Measurements from ENCODE around the gene TNRC6A.
"Not testable (repeated sequence)": the region's sequence is repeated elsewhere in the genome, so short reads cannot be mapped to it uniquely, and the experiment has no call there.

The TNRC6A gene

DNA sequence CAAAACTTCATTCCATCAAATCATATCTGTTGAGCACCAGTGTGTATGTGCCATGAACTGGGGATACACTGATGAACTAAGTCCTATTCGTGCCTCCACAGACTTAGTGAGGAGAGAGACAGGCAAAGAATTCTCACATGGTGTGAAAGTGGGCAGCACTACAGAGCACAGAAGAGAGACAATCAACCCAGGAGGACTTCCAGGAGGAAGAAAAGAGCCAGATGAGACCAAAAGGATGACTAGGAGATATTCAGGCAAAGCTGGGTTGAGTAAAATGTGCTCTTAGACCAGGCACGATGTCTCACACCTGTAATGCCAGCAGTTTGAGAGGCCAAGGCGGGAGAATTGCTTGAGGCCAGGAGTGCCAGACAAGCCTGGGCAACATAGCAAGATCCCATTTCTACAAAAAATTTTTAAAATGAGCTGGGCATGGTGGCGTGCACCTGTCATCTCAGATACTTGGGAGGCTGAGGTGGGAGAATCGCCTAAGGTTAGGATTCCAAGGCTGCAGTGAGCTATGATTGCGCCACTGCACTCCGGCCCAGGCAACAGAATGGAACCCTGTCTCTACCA lies 30.2 kb upstream of the TNRC6A start:
- H3K9me3 ChIP-seq (ENCODE audit: insufficient read depth, low read length) = no peaks in the 10 kb centered on the region
- H3K27me3 ChIP-seq (ENCODE audit: low read length) = no peaks in the 10 kb centered on the region
- TF ChIP-seq, protein P1, sequence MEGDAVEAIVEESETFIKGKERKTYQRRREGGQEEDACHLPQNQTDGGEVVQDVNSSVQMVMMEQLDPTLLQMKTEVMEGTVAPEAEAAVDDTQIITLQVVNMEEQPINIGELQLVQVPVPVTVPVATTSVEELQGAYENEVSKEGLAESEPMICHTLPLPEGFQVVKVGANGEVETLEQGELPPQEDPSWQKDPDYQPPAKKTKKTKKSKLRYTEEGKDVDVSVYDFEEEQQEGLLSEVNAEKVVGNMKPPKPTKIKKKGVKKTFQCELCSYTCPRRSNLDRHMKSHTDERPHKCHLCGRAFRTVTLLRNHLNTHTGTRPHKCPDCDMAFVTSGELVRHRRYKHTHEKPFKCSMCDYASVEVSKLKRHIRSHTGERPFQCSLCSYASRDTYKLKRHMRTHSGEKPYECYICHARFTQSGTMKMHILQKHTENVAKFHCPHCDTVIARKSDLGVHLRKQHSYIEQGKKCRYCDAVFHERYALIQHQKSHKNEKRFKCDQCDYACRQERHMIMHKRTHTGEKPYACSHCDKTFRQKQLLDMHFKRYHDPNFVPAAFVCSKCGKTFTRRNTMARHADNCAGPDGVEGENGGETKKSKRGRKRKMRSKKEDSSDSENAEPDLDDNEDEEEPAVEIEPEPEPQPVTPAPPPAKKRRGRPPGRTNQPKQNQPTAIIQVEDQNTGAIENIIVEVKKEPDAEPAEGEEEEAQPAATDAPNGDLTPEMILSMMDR (IDR thresholded peaks at IDR 0.05; ENCODE audit: insufficient read depth, low read length, poor library complexity, severe bottlenecking) = no peak
- TF ChIP-seq EZH2phosphoT487 (conservative IDR thresholded peaks at IDR 0.05; ENCODE audit: low read length) = no peak
- H3K9me2 ChIP-seq (replicated peaks; ENCODE audit: insufficient read depth, low read length) = no peaks in the 10 kb centered on the region
- no peaks in the 10 kb centered on the region for H3K79me2 ChIP-seq (ENCODE audit: insufficient read depth, low read length)
- H3K4me2 ChIP-seq (ENCODE audit: low read depth, low read length, poor library complexity, severe bottlenecking) = no peak overlapping the region
- no peak overlapping the region for H2AFZ ChIP-seq (ENCODE audit: low read depth, low read length, severe bottlenecking)
- H3F3A ChIP-seq (ENCODE audit: insufficient read depth) = no peaks in the 10 kb centered on the region
- H3K36me3 ChIP-seq (ENCODE audit: low read length) = no peaks in the 10 kb centered on the region
- no peak overlapping the region for H3K27ac ChIP-seq (ENCODE audit: low read depth, low read length)
- H4K20me1 ChIP-seq (ENCODE audit: low read depth, low read length) = no peaks in the 10 kb centered on the region
- H3K4me3 ChIP-seq (ENCODE audit: insufficient read depth, low read length, poor library complexity, severe bottlenecking) = no peak overlapping the region
- no peak overlapping the region for H3K9ac ChIP-seq (ENCODE audit: low read length)

DNA sequence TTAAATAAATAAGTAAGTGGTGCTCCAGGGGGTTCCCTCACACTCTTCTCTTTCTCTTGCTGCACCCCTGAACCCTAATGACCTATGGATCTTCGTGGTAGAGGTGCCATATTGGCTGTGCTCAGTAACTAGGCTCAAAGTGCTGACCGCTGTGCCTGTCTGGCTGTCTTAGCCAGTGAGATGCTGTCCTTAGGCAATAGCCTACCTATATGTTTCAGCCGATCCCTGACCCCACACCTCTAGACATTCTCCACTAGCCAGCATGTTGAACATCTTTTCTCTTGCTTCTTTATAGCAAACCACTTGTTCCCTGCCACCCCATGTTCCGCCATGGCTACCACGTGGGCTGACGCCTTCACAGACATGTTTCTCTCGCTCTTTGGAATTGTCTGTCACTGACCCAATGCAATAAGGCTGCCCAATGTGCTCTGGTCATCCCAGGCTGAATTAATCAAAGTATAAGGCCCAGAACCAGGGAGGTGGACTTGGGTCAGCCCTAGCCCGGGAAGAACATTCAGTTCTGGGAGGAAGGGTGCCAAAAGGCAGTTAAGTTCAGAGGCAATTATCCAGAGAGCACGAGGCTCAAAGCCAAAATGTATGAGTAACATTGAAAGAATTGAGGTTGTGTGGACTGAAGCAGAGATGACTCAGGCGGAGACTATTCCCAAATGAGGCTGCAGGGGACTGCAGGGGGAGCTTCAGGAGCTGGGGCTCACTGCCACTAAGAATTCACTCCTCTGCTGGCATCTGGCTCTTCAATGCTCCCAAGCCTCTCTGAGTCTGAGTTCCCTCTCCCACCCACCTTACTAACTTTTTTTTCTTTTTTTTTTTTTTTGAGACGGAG lies 28.7 kb upstream of the TNRC6A start:
- Histone ChIP-seq H3K9ac (ENCODE audit: low read length) (no peak overlapping the region), H3K79me2 (ENCODE audit: insufficient read depth, low read length) (no peaks in the 10 kb centered on the region), H3K4me2 (ENCODE audit: low read depth, low read length, poor library complexity, severe bottlenecking) (no peak overlapping the region), H3K9me3 (ENCODE audit: insufficient read depth, low read length) (no peaks in the 10 kb centered on the region), H3K4me3 (ENCODE audit: insufficient read depth, low read length, poor library complexity, severe bottlenecking) (no peak overlapping the region), H3F3A (ENCODE audit: insufficient read depth) (no peaks in the 10 kb centered on the region), H2AFZ (ENCODE audit: low read depth, low read length, severe bottlenecking) (no peak overlapping the region), H3K36me3 (ENCODE audit: low read length) (no peaks in the 10 kb centered on the region), H4K20me1 (ENCODE audit: low read depth, low read length) (no peaks in the 10 kb centered on the region), H3K27ac (ENCODE audit: low read depth, low read length) (no peak overlapping the region), H3K9me2 (replicated peaks; ENCODE audit: insufficient read depth, low read length) (no peaks in the 10 kb centered on the region), H3K27me3 (ENCODE audit: low read length) (no peaks in the 10 kb centered on the region)
- TF ChIP-seq, protein P1 (IDR thresholded peaks at IDR 0.05; ENCODE audit: insufficient read depth, low read length, poor library complexity, severe bottlenecking) = no peak
- TF ChIP-seq EZH2phosphoT487 (conservative IDR thresholded peaks at IDR 0.05; ENCODE audit: low read length) = no peak

DNA sequence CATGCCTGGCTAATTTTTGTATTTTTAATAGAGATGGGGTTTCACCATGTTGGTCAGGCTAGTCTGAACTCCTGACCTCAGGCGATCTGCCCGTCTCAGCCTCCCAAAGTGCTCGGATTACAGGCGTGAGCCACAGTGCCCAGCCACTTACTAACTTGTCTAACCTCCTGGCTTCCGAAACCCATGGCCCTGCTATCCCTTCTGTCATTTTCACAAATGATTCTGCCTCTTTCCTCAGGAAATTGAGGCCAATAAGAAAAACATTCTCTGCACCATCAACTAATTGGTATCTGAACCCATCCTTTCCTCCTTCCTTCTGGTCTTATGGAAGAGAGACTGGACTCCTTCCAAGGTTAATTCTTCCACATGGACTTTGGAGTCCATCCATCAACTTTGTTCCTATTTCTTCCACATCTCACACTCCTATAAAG lies 27.9 kb upstream of the TNRC6A start:
- no peak overlapping the region for H2AFZ ChIP-seq (ENCODE audit: low read depth, low read length, severe bottlenecking)
- no peaks in the 10 kb centered on the region for H3F3A ChIP-seq (ENCODE audit: insufficient read depth)
- H4K20me1 ChIP-seq (ENCODE audit: low read depth, low read length) = no peaks in the 10 kb centered on the region
- H3K4me3 ChIP-seq (ENCODE audit: insufficient read depth, low read length, poor library complexity, severe bottlenecking) = no peak overlapping the region
- no peaks in the 10 kb centered on the region for H3K27me3 ChIP-seq (ENCODE audit: low read length)
- no peaks in the 10 kb centered on the region for H3K79me2 ChIP-seq (ENCODE audit: insufficient read depth, low read length)
- no peaks in the 10 kb centered on the region for H3K9me2 ChIP-seq (replicated peaks; ENCODE audit: insufficient read depth, low read length)
- H3K27ac ChIP-seq (ENCODE audit: low read depth, low read length) = no peak overlapping the region
- TF ChIP-seq, protein P1 (IDR thresholded peaks at IDR 0.05; ENCODE audit: insufficient read depth, low read length, poor library complexity, severe bottlenecking) = no peak
- TF ChIP-seq EZH2phosphoT487 (conservative IDR thresholded peaks at IDR 0.05; ENCODE audit: low read length) = no peak
- H3K9ac ChIP-seq (ENCODE audit: low read length) = no peak overlapping the region
- no peaks in the 10 kb centered on the region for H3K9me3 ChIP-seq (ENCODE audit: insufficient read depth, low read length)
- H3K36me3 ChIP-seq (ENCODE audit: low read length) = no peaks in the 10 kb centered on the region
- H3K4me2 ChIP-seq (ENCODE audit: low read depth, low read length, poor library complexity, severe bottlenecking) = no peak overlapping the region

DNA sequence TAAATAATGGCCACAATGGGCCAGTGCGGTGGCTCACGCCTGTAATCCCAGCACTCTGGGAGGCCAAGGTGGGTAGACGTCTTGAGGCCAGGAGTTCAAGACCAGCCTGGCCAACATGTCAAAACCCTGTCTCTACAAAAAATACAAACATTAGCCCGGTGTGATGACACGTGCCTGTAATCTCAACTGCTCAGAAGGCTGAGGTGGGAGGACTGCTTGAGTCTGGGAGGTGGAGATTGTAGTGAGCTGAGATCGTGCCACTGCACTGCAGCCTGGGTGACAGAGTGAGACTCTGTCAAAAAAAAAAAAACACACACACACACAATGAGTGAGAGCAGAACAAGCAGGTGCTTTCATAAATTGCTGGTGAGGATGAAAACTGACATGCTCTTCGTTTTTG lies 21.7 kb upstream of the TNRC6A start:
- H3K9me2 ChIP-seq (replicated peaks; ENCODE audit: insufficient read depth, low read length); H3K27me3 ChIP-seq (ENCODE audit: low read length); H3K79me2 ChIP-seq (ENCODE audit: insufficient read depth, low read length); H3F3A ChIP-seq (ENCODE audit: insufficient read depth); H4K20me1 ChIP-seq (ENCODE audit: low read depth, low read length); H3K4me2 ChIP-seq (ENCODE audit: low read depth, low read length, poor library complexity, severe bottlenecking); H3K36me3 ChIP-seq (ENCODE audit: low read length); H3K4me3 ChIP-seq (ENCODE audit: insufficient read depth, low read length, poor library complexity, severe bottlenecking); H3K27ac ChIP-seq (ENCODE audit: low read depth, low read length); H3K9me3 ChIP-seq (ENCODE audit: insufficient read depth, low read length); H3K9ac ChIP-seq (ENCODE audit: low read length); H2AFZ ChIP-seq (ENCODE audit: low read depth, low read length, severe bottlenecking): not testable (repeated sequence)

Measured in SU-DHL-6 (cell line).